ENCODE results near the gene PROX2.

- TF ChIP-seq, protein P1, sequence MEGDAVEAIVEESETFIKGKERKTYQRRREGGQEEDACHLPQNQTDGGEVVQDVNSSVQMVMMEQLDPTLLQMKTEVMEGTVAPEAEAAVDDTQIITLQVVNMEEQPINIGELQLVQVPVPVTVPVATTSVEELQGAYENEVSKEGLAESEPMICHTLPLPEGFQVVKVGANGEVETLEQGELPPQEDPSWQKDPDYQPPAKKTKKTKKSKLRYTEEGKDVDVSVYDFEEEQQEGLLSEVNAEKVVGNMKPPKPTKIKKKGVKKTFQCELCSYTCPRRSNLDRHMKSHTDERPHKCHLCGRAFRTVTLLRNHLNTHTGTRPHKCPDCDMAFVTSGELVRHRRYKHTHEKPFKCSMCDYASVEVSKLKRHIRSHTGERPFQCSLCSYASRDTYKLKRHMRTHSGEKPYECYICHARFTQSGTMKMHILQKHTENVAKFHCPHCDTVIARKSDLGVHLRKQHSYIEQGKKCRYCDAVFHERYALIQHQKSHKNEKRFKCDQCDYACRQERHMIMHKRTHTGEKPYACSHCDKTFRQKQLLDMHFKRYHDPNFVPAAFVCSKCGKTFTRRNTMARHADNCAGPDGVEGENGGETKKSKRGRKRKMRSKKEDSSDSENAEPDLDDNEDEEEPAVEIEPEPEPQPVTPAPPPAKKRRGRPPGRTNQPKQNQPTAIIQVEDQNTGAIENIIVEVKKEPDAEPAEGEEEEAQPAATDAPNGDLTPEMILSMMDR (IDR thresholded peaks at IDR 0.05): no peak
- no peak for TF ChIP-seq POLR2A (IDR thresholded peaks at IDR 0.05)
These were observed 14.3 kb upstream of the PROX2 start for GRCh38 chr14:74890262-74890661.
